ENCODE results near the gene CDX2. TPM values are rescaled to one million over a fixed set of nuclear protein-coding genes. Genes with fewer than 3 reads are reported as not detected.
"Not testable (repeated sequence)": the region's sequence is repeated elsewhere in the genome, so short reads cannot be mapped to it uniquely, and the experiment has no call there.

CDX2 gene
- total RNA-seq, 1 donor from 2014 or later = not detected

GRCh38 chr13:27965740-27966640 is 3.1 kb downstream of the CDX2 start:
- no peak for DNase-seq (ENCODE audit: extremely low read depth, low read depth, low spot score)

GRCh38 chr13:27965343-27965739 is 3.8 kb downstream of the CDX2 start:
- no peak for DNase-seq (ENCODE audit: extremely low read depth, low read depth, low spot score)

- no peak for DNase-seq (ENCODE audit: extremely low read depth, low read depth, low spot score)
Observed at GRCh38 chr13:27964741-27965323, 4.3 kb downstream of the CDX2 start.

GRCh38 chr13:27964206-27964605 is 4.9 kb downstream of the CDX2 start:
- not testable (repeated sequence) for DNase-seq (ENCODE audit: extremely low read depth, low read depth, low spot score)

GRCh38 chr13:27963491-27963890 is 5.6 kb downstream of the CDX2 start:
- no peak for DNase-seq (ENCODE audit: extremely low read depth, low read depth, low spot score)

- DNase-seq (ENCODE audit: extremely low read depth, low read depth, low spot score) = no peak
Observed at GRCh38 chr13:27962982-27963381, 6.1 kb downstream of the CDX2 start.

GRCh38 chr13:27962128-27962841 is 6.8 kb downstream of the CDX2 start:
- DNase-seq (ENCODE audit: extremely low read depth, low read depth, low spot score) = no peak

GRCh38 chr13:27961227-27962085 is 7.7 kb downstream of the CDX2 start:
- no peak for DNase-seq (ENCODE audit: extremely low read depth, low read depth, low spot score)

- no peak for DNase-seq (ENCODE audit: extremely low read depth, low read depth, low spot score)
Observed at GRCh38 chr13:27960362-27961226, 8.5 kb downstream of the CDX2 start.

- DNase-seq (ENCODE audit: extremely low read depth, low read depth, low spot score) = no peak
Observed at GRCh38 chr13:27959976-27960361, 9.1 kb downstream of the CDX2 start.

- no peak for DNase-seq (ENCODE audit: extremely low read depth, low read depth, low spot score)
Observed at GRCh38 chr13:27956576-27957300, 12.4 kb downstream of the CDX2 start.

- DNase-seq (ENCODE audit: extremely low read depth, low read depth, low spot score) = no peak
Observed at GRCh38 chr13:27955014-27955591, 14.0 kb downstream of the CDX2 start.

GRCh38 chr13:27954406-27954851 is 14.7 kb downstream of the CDX2 start:
- DNase-seq (ENCODE audit: extremely low read depth, low read depth, low spot score) = no peak

GRCh38 chr13:27953676-27954405 is 15.3 kb downstream of the CDX2 start:
- no peak for DNase-seq (ENCODE audit: extremely low read depth, low read depth, low spot score)

GRCh38 chr13:27952876-27953675 is 16.0 kb downstream of the CDX2 start:
- no peak for DNase-seq (ENCODE audit: extremely low read depth, low read depth, low spot score)

- DNase-seq (ENCODE audit: extremely low read depth, low read depth, low spot score) = no peak
Observed at GRCh38 chr13:27942972-27943371, 26.1 kb downstream of the CDX2 start.

Measured in glomerular endothelial cell (primary cell).